SK-N-SH (cell line): Measurements from ENCODE around the gene KCNJ5. TPM values are rescaled to one million over a fixed set of nuclear protein-coding genes. Genes with fewer than 3 reads are reported as not detected.

Experiments
- CTCF ChIA-PET: fragments of 300-600, 350-600 bp; formaldehyde crosslinking; extraction: SDS; loops from one replicate; lab custom pipeline; 2021; lab: Yijun Ruan, JAX
- POLR2A ChIA-PET: fragments of 350-600 bp; sonication (Branson Sonifier 250); formaldehyde crosslinking; extraction: SDS; loops from one replicate; lab custom pipeline; 2020; ENCODE audit warnings: antibody characterized with exemption, inconsistent platforms; lab: Yijun Ruan, JAX
- DNase-seq: peaks from one replicate; pipeline ENCODE4 v3.0.0; 2012
- H2AFZ ChIP-seq: fragments of 200-600 bp; sonication (generic); 2 replicates; pipeline ENCODE4 v1.8.1; 2016; ENCODE audit warnings: antibody characterized with exemption, mild to moderate bottlenecking, low read depth
- H3F3A ChIP-seq: fragments of 200-600 bp; sonication (generic); replicated peaks from 2 replicates; pipeline ENCODE3; 2016; ENCODE audit warnings: antibody characterized with exemption, mild to moderate bottlenecking; ENCODE audit not compliant: insufficient read depth
- H3K27ac ChIP-seq, 2 experiments: fragments of 200-500 bp in 1 of 2; fragments of 200-600 bp in 1 of 2; sonication (Bioruptor generic) in 1 of 2; sonication (generic), shearing (Covaris generic) in 1 of 2; 2 replicates each; pipeline versions ENCODE4 v1.5.1 to v1.6.1; 2014 to 2016; ENCODE audit warnings: low read depth in 2 of 2, inconsistent platforms in 1 of 2, low read length in 1 of 2, mild to moderate bottlenecking in 1 of 2, mixed read lengths in 1 of 2
- H3K27me3 ChIP-seq: fragments of 200-600 bp; sonication (generic), shearing (Covaris generic); 2 replicates; pipeline ENCODE4 v1.6.1; 2016; ENCODE audit warnings: mixed run types; ENCODE audit not compliant: insufficient read depth
- H3K36me3 ChIP-seq, 2 experiments: fragments of 200-500 bp in 1 of 2; fragments of 200-600 bp in 1 of 2; sonication (Bioruptor generic) in 1 of 2; sonication (generic) in 1 of 2; replicated peaks in 1 of 2; 2 replicates each; pipeline versions ENCODE3 to v1.5.1; 2014 to 2016; ENCODE audit warnings: low read length in 1 of 2, mild to moderate bottlenecking in 1 of 2; ENCODE audit not compliant: insufficient read depth in 2 of 2, control insufficient read depth in 1 of 2
- H3K4me1 ChIP-seq, 2 experiments: fragments of 200-500 bp in 1 of 2; fragments of 200-600 bp in 1 of 2; sonication (Bioruptor generic) in 1 of 2; sonication (generic), shearing (Covaris generic) in 1 of 2; 2 replicates each; pipeline versions ENCODE4 v1.5.1 to v1.6.1; 2014 to 2016; ENCODE audit warnings: low read depth in 1 of 2, low read length in 1 of 2, mixed run types in 1 of 2; ENCODE audit not compliant: insufficient read depth in 2 of 2, control insufficient read depth in 1 of 2
- H3K4me2 ChIP-seq: fragments of 200-600 bp; sonication (generic), shearing (Covaris generic); 2 replicates; pipeline ENCODE4 v1.6.1; 2017; ENCODE audit warnings: mixed run types
- H3K4me3 ChIP-seq, 2 experiments: fragments of 200-500 bp in 1 of 2; fragments of 200-600 bp in 1 of 2; sonication (Bioruptor generic) in 1 of 2; sonication (generic), shearing (Covaris generic) in 1 of 2; 2 replicates each; pipeline versions ENCODE4 v1.5.1 to v1.8.1; 2014 to 2016; ENCODE audit warnings: low read depth in 2 of 2, inconsistent platforms in 1 of 2, low read length in 1 of 2, mild to moderate bottlenecking in 1 of 2, mixed read lengths in 1 of 2, moderate library complexity in 1 of 2
- H3K79me2 ChIP-seq: fragments of 200-600 bp; sonication (generic); 2 replicates; pipeline ENCODE4 v1.8.1; 2017; ENCODE audit warnings: mild to moderate bottlenecking; ENCODE audit not compliant: insufficient read depth
- H3K9ac ChIP-seq: fragments of 200-600 bp; sonication (generic); 2 replicates; pipeline ENCODE4 v1.6.1; 2017; ENCODE audit warnings: mixed run types
- H3K9me2 ChIP-seq: fragments of 200-600 bp; sonication (generic); 2 replicates; pipeline ENCODE4 v1.6.1; 2017; ENCODE audit warnings: mixed run types
- H3K9me3 ChIP-seq: fragments of 200-600 bp; sonication (generic); 2 replicates; pipeline ENCODE4 v1.6.1; 2017; ENCODE audit warnings: mixed run types, mild to moderate bottlenecking, moderate library complexity
- H4K20me1 ChIP-seq: fragments of 200-600 bp; sonication (generic); 2 replicates; pipeline ENCODE4 v1.6.1; 2017; ENCODE audit warnings: mild to moderate bottlenecking, mixed run types; ENCODE audit not compliant: insufficient read depth
- CHD2 ChIP-seq: fragments of 150-350 bp; IDR thresholded peaks from 2 replicates; pipeline ENCODE4 v1.6.1; 2018; ENCODE audit warnings: low read length; ENCODE audit not compliant: partially characterized antibody
- FOXJ3 ChIP-seq: sonication (generic); formaldehyde crosslinking; IDR thresholded peaks from 2 replicates; pipeline ENCODE4 v1.5.1; 2020; ENCODE audit warnings: mild to moderate bottlenecking, missing genetic modification reagents
- MEF2A ChIP-seq: IDR thresholded peaks from 2 replicates; pipeline ENCODE4 v1.4.0; 2012; ENCODE audit warnings: low read depth, borderline replicate concordance
- NFIC ChIP-seq: IDR thresholded peaks from 2 replicates; pipeline ENCODE4 v1.4.0; 2012; ENCODE audit warnings: borderline replicate concordance
- POLR2AphosphoS5 ChIP-seq: IDR thresholded peaks from 2 replicates; pipeline ENCODE4 v1.6.1; 2012; ENCODE audit warnings: low read depth, low read length
- RAD21 ChIP-seq: IDR thresholded peaks from 2 replicates; pipeline ENCODE4 v1.6.1; 2012; ENCODE audit warnings: mild to moderate bottlenecking, low read length
- RCOR1 ChIP-seq: fragments of 150-350 bp; IDR thresholded peaks from 2 replicates; pipeline ENCODE4 v1.6.1; 2017; ENCODE audit warnings: antibody characterized with exemption, low read length
- RFX5 ChIP-seq: IDR thresholded peaks from 2 replicates; pipeline ENCODE4 v1.6.1; 2012; ENCODE audit warnings: mild to moderate bottlenecking, improper control_type of control experiment, low read length
- RXRA ChIP-seq: IDR thresholded peaks from 2 replicates; pipeline ENCODE4 v1.4.0; 2012; ENCODE audit warnings: low read depth, mild to moderate bottlenecking, borderline replicate concordance
- SMC3 ChIP-seq: IDR thresholded peaks from 2 replicates; pipeline ENCODE4 v1.6.1; 2012; ENCODE audit warnings: low read depth, low read length, improper control_type of control experiment
- TAF1 ChIP-seq: IDR thresholded peaks from 2 replicates; pipeline ENCODE4 v1.6.1; 2012; ENCODE audit warnings: low read depth, mild to moderate bottlenecking, low read length, moderate library complexity, borderline replicate concordance
- TCF12 ChIP-seq: IDR thresholded peaks from 2 replicates; pipeline ENCODE4 v1.4.0; 2012
- TEAD4 ChIP-seq: IDR thresholded peaks from 2 replicates; pipeline ENCODE4 v1.4.0; 2012; ENCODE audit warnings: mild to moderate bottlenecking, borderline replicate concordance; ENCODE audit not compliant: insufficient read depth
- WGBS: methylation state at CpG from one replicate; pipeline ENCODE4 v1.1.6; 2017; ENCODE audit warnings: low lambda C conversion rate; 5-methylcytosine and 5-hydroxymethylcytosine counted together
- polyA plus RNA-seq, 3 experiments: library from polyadenylated mRNA; depleted of rRNA; stranded (reverse); fragments of >200 nt; gene quantifications; 2 replicates each; pipeline ENCODE4 v1.2.3, GENCODE V29; 2012
- TF ChIP-seq, protein P1 (sequence below): IDR thresholded peaks from 2 replicates; pipeline ENCODE4; 2012
- TF ChIP-seq, protein P2 (sequence below): IDR thresholded peaks from 2 replicates; pipeline ENCODE4 v1.4.0; 2012; ENCODE audit warnings: low read depth, borderline replicate concordance

Gene KCNJ5
- polyA plus RNA-seq, 1 of the 3 experiments (the other 2 are of a cell fraction), result 0.03 TPM

DNA sequence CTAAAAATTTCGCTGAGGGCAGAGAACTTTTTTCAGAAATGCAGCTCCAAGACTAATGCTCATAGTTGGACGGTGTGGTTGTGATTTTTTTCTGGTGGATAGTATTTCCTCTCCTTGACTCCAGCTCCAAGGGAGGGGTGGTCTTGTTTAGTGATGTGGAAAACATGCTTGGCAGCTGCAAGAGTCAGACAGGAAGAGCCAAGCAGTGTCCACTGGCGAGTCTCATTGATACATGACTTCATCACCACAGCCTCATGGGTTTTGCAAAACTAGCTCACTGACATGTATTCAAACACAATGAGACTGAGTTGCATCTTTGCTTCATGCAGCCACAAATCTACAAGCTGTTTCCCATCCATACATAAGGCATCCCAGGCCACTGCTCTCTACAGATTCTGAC, 16.7 kb upstream of the KCNJ5 start:
- CTCF ChIA-PET, result interaction anchor here (1.0 to 3.8 kb wide), 6 partner anchors 10 to 82 kb away, joined by 3 to 17 read pairs (median 7); no protein-coding TSS in a partner anchor
- Histone ChIP-seq H3K4me2 (no peak overlapping the region), H3K27me3 (no peaks in the 10 kb centered on the region), H3K9me2 (no peaks in the 10 kb centered on the region), H2AFZ (no peak overlapping the region), H3K4me3 (no peak overlapping the region), H3K27ac (no peak overlapping the region), H4K20me1 (no peaks in the 10 kb centered on the region), H3K36me3 (no peaks in the 10 kb centered on the region), H3K4me1 (peaks cover 0 to 6% of the 10 kb centered on the region in 2 experiments; a peak in 1 of 4 replicates), H3K9ac (no peak overlapping the region), H3K9me3 (no peaks in the 10 kb centered on the region), H3F3A (no peaks in the 10 kb centered on the region), H3K79me2 (no peaks in the 10 kb centered on the region)
- no peak for TF ChIP-seq TAF1
- no peak for TF ChIP-seq RAD21
- TF ChIP-seq RCOR1, result no peak
- POLR2A ChIA-PET, result no interaction called here
- no peak for DNase-seq
- 38% methylated on average over 3 of the region's 3 CpGs for whole genome bisulfite sequencing

DNA sequence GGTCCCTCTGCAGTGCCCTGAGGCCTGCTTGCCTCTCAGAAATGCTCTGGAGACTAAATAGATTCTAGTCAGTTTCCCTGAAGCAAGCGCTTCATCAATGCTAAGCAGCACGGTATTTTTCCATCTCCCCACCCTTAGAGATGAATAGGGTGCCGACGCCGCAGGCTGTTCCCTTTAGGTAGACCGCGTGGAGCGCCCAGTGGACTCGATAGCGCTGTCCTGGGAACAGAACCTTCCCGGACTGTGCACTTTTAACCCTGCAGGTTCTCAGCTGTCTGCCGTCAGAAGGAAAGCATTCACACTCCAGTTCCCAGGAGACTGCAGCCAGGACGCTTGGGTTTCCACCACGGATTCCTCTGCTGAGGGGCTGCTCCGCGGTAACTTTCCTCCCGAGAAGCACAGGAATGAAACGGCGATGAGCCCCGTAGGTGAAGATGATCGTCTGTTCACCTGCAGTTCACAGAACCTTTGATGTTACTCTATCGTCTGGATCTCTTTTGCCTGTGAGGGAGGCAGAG, 15.0 kb upstream of the KCNJ5 start:
- no peaks in the 10 kb centered on the region for H3K9me2 ChIP-seq
- H3K9ac ChIP-seq, result no peak overlapping the region
- ChIA-PET CTCF (interaction anchor here (1.6 kb wide), 1 partner anchor 80 kb away, joined by 3 read pairs; no protein-coding TSS in a partner anchor), POLR2A (no interaction called here)
- H3K27me3 ChIP-seq, result no peaks in the 10 kb centered on the region
- H4K20me1 ChIP-seq, result no peaks in the 10 kb centered on the region
- no peaks in the 10 kb centered on the region for H3K79me2 ChIP-seq
- 86% methylated on average over 20 of the region's 22 CpGs for WGBS
- H3K4me1 ChIP-seq, result peaks cover 0 to 6% of the 10 kb centered on the region in 2 experiments; a peak in 2 of 4 replicates
- H3F3A ChIP-seq, result no peaks in the 10 kb centered on the region
- no peaks in the 10 kb centered on the region for H3K9me3 ChIP-seq
- H2AFZ ChIP-seq, result no peak overlapping the region
- H3K27ac ChIP-seq, result no peak overlapping the region
- no peak overlapping the region for H3K4me3 ChIP-seq
- no peak for DNase-seq
- no peak overlapping the region for H3K4me2 ChIP-seq
- no peaks in the 10 kb centered on the region for H3K36me3 ChIP-seq
- no peak for TF ChIP-seq RAD21
- TF ChIP-seq TEAD4, result no peak
- no peak for TF ChIP-seq SMC3
- no peak for TF ChIP-seq RCOR1
- no peak for TF ChIP-seq RFX5
- TF ChIP-seq, protein P1, sequence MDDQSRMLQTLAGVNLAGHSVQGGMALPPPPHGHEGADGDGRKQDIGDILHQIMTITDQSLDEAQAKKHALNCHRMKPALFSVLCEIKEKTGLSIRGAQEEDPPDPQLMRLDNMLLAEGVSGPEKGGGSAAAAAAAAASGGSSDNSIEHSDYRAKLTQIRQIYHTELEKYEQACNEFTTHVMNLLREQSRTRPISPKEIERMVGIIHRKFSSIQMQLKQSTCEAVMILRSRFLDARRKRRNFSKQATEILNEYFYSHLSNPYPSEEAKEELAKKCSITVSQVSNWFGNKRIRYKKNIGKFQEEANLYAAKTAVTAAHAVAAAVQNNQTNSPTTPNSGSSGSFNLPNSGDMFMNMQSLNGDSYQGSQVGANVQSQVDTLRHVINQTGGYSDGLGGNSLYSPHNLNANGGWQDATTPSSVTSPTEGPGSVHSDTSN, result no peak
- TF ChIP-seq RXRA, result no peak
- no peak for TF ChIP-seq FOXJ3 (CRISPR knock-in tag)
- TF ChIP-seq MEF2A, result no peak
- no peak for TF ChIP-seq TCF12
- TF ChIP-seq NFIC, result no peak
- no peak for TF ChIP-seq CHD2
- no peak for TF ChIP-seq POLR2AphosphoS5
- TF ChIP-seq, protein P2, sequence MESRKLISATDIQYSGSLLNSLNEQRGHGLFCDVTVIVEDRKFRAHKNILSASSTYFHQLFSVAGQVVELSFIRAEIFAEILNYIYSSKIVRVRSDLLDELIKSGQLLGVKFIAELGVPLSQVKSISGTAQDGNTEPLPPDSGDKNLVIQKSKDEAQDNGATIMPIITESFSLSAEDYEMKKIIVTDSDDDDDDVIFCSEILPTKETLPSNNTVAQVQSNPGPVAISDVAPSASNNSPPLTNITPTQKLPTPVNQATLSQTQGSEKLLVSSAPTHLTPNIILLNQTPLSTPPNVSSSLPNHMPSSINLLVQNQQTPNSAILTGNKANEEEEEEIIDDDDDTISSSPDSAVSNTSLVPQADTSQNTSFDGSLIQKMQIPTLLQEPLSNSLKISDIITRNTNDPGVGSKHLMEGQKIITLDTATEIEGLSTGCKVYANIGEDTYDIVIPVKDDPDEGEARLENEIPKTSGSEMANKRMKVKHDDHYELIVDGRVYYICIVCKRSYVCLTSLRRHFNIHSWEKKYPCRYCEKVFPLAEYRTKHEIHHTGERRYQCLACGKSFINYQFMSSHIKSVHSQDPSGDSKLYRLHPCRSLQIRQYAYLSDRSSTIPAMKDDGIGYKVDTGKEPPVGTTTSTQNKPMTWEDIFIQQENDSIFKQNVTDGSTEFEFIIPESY, result no peak
